Measurements from ENCODE around the gene KIF3B. TPM values are rescaled to one million over a fixed set of nuclear protein-coding genes. Genes with fewer than 3 reads are reported as not detected.

Gene KIF3B
- polyA plus RNA-seq, 1 donor (not counting 4 experiments of a cell fraction or from before 2014, with no cell fraction given), result 20.3 TPM

- Histone ChIP-seq H3K27me3 (ENCODE audit: control insufficient read depth, extremely low read depth, insufficient read depth, low read length) (no peaks in the 10 kb centered on the region), H2AFZ (ENCODE audit: control insufficient read depth, low read length) (no peak overlapping the region), H3K9me1 (ENCODE audit: control insufficient read depth, extremely low read depth, insufficient read depth, low read length) (peaks cover 6% of the 10 kb centered on the region), H3K36me3 (ENCODE audit: control insufficient read depth in 2 of 2, extremely low read depth in 1 of 2, insufficient read depth in 2 of 2, low read length in 2 of 2) (peaks cover 22 to 31% of the 10 kb centered on the region in 2 experiments), H3K4me1 (ENCODE audit: control insufficient read depth, extremely low read depth, insufficient read depth, low read length) (peaks cover 9% of the 10 kb centered on the region), H3K9ac (ENCODE audit: control insufficient read depth, extremely low read depth, insufficient read depth, low read length) (no peak overlapping the region), H3K4me3 (ENCODE audit: control insufficient read depth in 2 of 3, extremely low read depth in 1 of 3, insufficient read depth in 2 of 3, low read depth in 1 of 3, low read length in 3 of 3) (no peak overlapping the region), H3K4me2 (ENCODE audit: control insufficient read depth, extremely low read depth, insufficient read depth, low read depth, low read length) (peak overlapping the region; percentile 29), H3K79me2 (ENCODE audit: control insufficient read depth, insufficient read depth, low read length) (no peaks in the 10 kb centered on the region), H3K9me3 (ENCODE audit: control insufficient read depth, low read depth, low read length) (no peaks in the 10 kb centered on the region), H4K20me1 (ENCODE audit: control insufficient read depth, extremely low read depth, insufficient read depth, low read length) (no peaks in the 10 kb centered on the region), H3K27ac (ENCODE audit: control insufficient read depth, insufficient read depth, low read length) (no peak overlapping the region)
- DNase-seq (ENCODE audit: low read depth, low spot score), result no peak
- dilution Hi-C loops (cut with MboI; ENCODE audit: extremely low pct_ligation_motif_present, low sequenced_read_pairs), result no loop called here
- peak; percentile 89 for FAIRE-seq
- TF ChIP-seq EZH2 (IDR thresholded peaks at IDR 0.05; ENCODE audit: low read length) (no peak), CTCF (optimal IDR thresholded peaks at IDR 0.05 in 1 of 3, IDR thresholded peaks at IDR 0.05 in 1 of 3, conservative IDR thresholded peaks at IDR 0.05 in 1 of 3; ENCODE audit: extremely low read depth in 1 of 3, insufficient read depth in 2 of 3, low read length in 3 of 3) (no peak)
Measured at GRCh38 chr20:32236048-32236533, 41.4 kb upstream of the KIF3B start.

GRCh38 chr20:32236819-32237218, 40.6 kb upstream of the KIF3B start:
- H2AFZ ChIP-seq (ENCODE audit: control insufficient read depth, low read length), result no peak overlapping the region

More at GRCh38 chr20:32236819-32237218, 40.6 kb upstream of the KIF3B start:
- Histone ChIP-seq H3K27me3 (ENCODE audit: control insufficient read depth, extremely low read depth, insufficient read depth, low read length) (no peaks in the 10 kb centered on the region), H3K4me3 (ENCODE audit: control insufficient read depth in 2 of 3, extremely low read depth in 1 of 3, insufficient read depth in 2 of 3, low read depth in 1 of 3, low read length in 3 of 3) (no peak overlapping the region), H3K4me2 (ENCODE audit: control insufficient read depth, extremely low read depth, insufficient read depth, low read depth, low read length) (no peak overlapping the region), H3K36me3 (ENCODE audit: control insufficient read depth in 2 of 2, extremely low read depth in 1 of 2, insufficient read depth in 2 of 2, low read length in 2 of 2) (peaks cover 22 to 28% of the 10 kb centered on the region in 2 experiments), H3K79me2 (ENCODE audit: control insufficient read depth, insufficient read depth, low read length) (no peaks in the 10 kb centered on the region), H3K9me3 (ENCODE audit: control insufficient read depth, low read depth, low read length) (no peaks in the 10 kb centered on the region), H3K27ac (ENCODE audit: control insufficient read depth, insufficient read depth, low read length) (no peak overlapping the region), H3K9me1 (ENCODE audit: control insufficient read depth, extremely low read depth, insufficient read depth, low read length) (peaks cover 6% of the 10 kb centered on the region), H3K4me1 (ENCODE audit: control insufficient read depth, extremely low read depth, insufficient read depth, low read length) (peaks cover 9% of the 10 kb centered on the region), H4K20me1 (ENCODE audit: control insufficient read depth, extremely low read depth, insufficient read depth, low read length) (no peaks in the 10 kb centered on the region), H3K9ac (ENCODE audit: control insufficient read depth, extremely low read depth, insufficient read depth, low read length) (no peak overlapping the region)
- FAIRE-seq, result no peak
- no peak for DNase-seq (ENCODE audit: low read depth, low spot score)
- dilution Hi-C loops (cut with MboI; ENCODE audit: extremely low pct_ligation_motif_present, low sequenced_read_pairs), result no loop called here
- TF ChIP-seq EZH2 (IDR thresholded peaks at IDR 0.05; ENCODE audit: low read length), result no peak
- TF ChIP-seq CTCF (optimal IDR thresholded peaks at IDR 0.05 in 1 of 3, IDR thresholded peaks at IDR 0.05 in 1 of 3, conservative IDR thresholded peaks at IDR 0.05 in 1 of 3; ENCODE audit: extremely low read depth in 1 of 3, insufficient read depth in 2 of 3, low read length in 3 of 3), result no peak

Data from keratinocyte (primary cell).